Measurements from ENCODE around the gene RPS6KA3.

DNA sequence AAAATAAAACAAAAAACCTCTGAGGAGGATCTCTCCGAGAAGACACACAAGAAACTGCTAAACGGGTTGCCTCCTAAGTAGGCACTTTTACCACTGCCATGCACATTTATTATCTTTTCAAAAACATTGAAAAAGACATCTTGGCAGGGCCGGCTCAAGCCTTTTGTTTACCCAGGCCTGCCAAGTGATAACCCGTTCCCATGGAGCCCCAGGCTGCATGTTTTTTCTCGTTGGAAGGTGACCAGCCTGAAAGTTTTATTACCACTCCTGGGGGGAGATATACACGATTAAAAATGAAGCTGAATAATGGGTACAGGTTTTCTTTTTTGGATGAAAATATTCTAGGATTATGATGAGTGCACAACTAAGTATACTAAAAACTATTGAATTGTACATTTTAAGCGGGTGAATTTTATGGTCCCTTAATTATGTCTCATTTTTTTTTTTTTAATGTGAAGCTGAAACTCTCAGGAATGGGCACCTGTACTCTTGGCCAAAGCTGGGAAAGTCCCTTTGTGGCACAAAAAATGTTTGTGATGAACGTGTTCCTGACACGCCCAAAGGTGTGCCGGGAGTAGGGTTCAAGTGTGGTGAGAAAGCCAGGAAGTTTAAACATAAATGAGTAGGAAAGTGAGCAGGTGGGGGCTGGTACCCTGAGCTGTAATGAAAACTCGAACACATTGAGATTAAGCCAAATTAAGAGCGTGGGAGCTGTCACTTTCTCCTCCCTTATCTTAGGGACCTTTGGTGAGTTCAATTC is 148.5 kb downstream of the RPS6KA3 start:
- no peak for TF ChIP-seq POLR2AphosphoS5 (IDR thresholded peaks at IDR 0.05)
- TF ChIP-seq, protein P1, sequence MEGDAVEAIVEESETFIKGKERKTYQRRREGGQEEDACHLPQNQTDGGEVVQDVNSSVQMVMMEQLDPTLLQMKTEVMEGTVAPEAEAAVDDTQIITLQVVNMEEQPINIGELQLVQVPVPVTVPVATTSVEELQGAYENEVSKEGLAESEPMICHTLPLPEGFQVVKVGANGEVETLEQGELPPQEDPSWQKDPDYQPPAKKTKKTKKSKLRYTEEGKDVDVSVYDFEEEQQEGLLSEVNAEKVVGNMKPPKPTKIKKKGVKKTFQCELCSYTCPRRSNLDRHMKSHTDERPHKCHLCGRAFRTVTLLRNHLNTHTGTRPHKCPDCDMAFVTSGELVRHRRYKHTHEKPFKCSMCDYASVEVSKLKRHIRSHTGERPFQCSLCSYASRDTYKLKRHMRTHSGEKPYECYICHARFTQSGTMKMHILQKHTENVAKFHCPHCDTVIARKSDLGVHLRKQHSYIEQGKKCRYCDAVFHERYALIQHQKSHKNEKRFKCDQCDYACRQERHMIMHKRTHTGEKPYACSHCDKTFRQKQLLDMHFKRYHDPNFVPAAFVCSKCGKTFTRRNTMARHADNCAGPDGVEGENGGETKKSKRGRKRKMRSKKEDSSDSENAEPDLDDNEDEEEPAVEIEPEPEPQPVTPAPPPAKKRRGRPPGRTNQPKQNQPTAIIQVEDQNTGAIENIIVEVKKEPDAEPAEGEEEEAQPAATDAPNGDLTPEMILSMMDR (IDR thresholded peaks at IDR 0.05): no peak
- TF ChIP-seq EP300 (IDR thresholded peaks at IDR 0.05): no peak
